ENCODE data around the gene RFTN2. TPM values are rescaled to one million over a fixed set of nuclear protein-coding genes. Genes with fewer than 3 reads are reported as not detected.

Gene RFTN2
- total and polyA plus RNA-seq, 2 experiments from 2014 or later = 0.42 to 2.1 TPM

DNA sequence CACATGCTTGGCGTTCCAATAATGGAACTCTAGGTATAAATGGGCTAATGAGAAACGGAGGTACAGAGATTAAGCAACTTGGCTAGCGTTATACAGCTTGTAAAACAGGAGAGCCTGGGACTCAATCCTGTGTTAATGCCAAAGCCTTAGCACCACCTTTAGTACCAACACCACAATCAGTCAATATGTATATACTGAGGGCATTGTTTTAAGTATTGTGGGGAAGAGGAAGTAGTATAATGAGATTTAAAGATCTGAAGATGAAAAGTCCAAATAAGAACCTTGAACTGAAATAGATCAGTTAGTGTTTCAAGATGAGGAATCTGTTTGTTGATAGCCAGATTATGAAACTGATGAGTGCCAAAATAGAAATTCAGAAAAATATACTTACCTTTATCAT lies 37.9 kb upstream of the RFTN2 start (continued):
- TF ChIP-seq, protein P1, sequence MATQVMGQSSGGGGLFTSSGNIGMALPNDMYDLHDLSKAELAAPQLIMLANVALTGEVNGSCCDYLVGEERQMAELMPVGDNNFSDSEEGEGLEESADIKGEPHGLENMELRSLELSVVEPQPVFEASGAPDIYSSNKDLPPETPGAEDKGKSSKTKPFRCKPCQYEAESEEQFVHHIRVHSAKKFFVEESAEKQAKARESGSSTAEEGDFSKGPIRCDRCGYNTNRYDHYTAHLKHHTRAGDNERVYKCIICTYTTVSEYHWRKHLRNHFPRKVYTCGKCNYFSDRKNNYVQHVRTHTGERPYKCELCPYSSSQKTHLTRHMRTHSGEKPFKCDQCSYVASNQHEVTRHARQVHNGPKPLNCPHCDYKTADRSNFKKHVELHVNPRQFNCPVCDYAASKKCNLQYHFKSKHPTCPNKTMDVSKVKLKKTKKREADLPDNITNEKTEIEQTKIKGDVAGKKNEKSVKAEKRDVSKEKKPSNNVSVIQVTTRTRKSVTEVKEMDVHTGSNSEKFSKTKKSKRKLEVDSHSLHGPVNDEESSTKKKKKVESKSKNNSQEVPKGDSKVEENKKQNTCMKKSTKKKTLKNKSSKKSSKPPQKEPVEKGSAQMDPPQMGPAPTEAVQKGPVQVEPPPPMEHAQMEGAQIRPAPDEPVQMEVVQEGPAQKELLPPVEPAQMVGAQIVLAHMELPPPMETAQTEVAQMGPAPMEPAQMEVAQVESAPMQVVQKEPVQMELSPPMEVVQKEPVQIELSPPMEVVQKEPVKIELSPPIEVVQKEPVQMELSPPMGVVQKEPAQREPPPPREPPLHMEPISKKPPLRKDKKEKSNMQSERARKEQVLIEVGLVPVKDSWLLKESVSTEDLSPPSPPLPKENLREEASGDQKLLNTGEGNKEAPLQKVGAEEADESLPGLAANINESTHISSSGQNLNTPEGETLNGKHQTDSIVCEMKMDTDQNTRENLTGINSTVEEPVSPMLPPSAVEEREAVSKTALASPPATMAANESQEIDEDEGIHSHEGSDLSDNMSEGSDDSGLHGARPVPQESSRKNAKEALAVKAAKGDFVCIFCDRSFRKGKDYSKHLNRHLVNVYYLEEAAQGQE (IDR thresholded peaks at IDR 0.05; ENCODE audit: unreplicated experiment) = no peak
- TF ChIP-seq ZNF331 (CRISPR knock-in tag; IDR thresholded peaks at IDR 0.05; ENCODE audit: low read depth) (no peak), STAT1 (IDR thresholded peaks at IDR 0.05; ENCODE audit: unreplicated experiment) (no peak)

DNA sequence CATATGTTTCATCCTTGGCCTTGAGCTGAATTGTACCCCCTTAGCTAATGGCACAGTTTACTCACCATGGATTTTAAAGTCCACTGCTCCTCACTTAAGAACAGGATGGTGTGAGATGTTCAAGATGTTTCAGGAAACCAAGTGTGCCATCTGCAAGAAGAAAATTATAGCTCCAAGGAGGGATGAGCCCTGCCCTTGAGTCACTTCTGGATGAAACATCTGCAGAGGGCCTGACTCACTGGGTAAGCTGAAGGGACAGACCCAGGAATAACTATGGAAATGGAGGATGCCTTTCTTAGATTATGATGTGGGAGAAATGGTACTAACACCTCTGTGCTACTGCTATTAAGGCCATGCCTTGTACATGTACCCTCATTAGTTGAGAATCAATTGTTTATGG lies 36.2 kb upstream of the RFTN2 start:
- Histone ChIP-seq H3K4me1 (ENCODE audit: insufficient read depth) (peaks cover 11% of the 10 kb centered on the region), H3K79me2 (replicated peaks; ENCODE audit: insufficient read depth) (peaks cover 75% of the 10 kb centered on the region), H3F3A (replicated peaks; ENCODE audit: low read depth) (no peaks in the 10 kb centered on the region), H3K36me3 (ENCODE audit: insufficient read depth) (peaks cover 10% of the 10 kb centered on the region; the same call in 1 of the 2 replicates), H3K27ac (ENCODE audit: low read depth) (no peak overlapping the region), H3K9me2 (ENCODE audit: insufficient read depth) (no peaks in the 10 kb centered on the region), H3K27me3 (ENCODE audit: insufficient read depth) (no peaks in the 10 kb centered on the region), H2AFZ (no peak overlapping the region), H3K4me3 (no peak overlapping the region), H3K4me2 (no peak overlapping the region), H4K20me1 (replicated peaks; ENCODE audit: insufficient read depth) (peaks cover 27% of the 10 kb centered on the region)
- Mint-ChIP-seq H3K4me3 (no peak overlapping the region), H3K27ac (no peak overlapping the region), H3K9me3 (no peaks in the 10 kb centered on the region), H3K36me3 (ENCODE audit: low read depth) (peaks cover 45% of the 10 kb centered on the region), H3K27me3 (ENCODE audit: insufficient read depth, low read depth, poor library complexity) (no peaks in the 10 kb centered on the region), H3K4me1 (peaks cover 24% of the 10 kb centered on the region)
- ATAC-seq (no peak), DNase-seq (ENCODE audit: low spot score) (no peak)
- no peak for TF ChIP-seq STAT1 (IDR thresholded peaks at IDR 0.05; ENCODE audit: unreplicated experiment)
- no peak for TF ChIP-seq POLR2AphosphoS5 (IDR thresholded peaks at IDR 0.05; ENCODE audit: low read depth)
- no peak for TF ChIP-seq JUNB (IDR thresholded peaks at IDR 0.05; ENCODE audit: unreplicated experiment)
- TF ChIP-seq, protein P2, sequence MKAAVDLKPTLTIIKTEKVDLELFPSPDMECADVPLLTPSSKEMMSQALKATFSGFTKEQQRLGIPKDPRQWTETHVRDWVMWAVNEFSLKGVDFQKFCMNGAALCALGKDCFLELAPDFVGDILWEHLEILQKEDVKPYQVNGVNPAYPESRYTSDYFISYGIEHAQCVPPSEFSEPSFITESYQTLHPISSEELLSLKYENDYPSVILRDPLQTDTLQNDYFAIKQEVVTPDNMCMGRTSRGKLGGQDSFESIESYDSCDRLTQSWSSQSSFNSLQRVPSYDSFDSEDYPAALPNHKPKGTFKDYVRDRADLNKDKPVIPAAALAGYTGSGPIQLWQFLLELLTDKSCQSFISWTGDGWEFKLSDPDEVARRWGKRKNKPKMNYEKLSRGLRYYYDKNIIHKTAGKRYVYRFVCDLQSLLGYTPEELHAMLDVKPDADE (IDR thresholded peaks at IDR 0.05) = no peak
- TF ChIP-seq, protein P3, sequence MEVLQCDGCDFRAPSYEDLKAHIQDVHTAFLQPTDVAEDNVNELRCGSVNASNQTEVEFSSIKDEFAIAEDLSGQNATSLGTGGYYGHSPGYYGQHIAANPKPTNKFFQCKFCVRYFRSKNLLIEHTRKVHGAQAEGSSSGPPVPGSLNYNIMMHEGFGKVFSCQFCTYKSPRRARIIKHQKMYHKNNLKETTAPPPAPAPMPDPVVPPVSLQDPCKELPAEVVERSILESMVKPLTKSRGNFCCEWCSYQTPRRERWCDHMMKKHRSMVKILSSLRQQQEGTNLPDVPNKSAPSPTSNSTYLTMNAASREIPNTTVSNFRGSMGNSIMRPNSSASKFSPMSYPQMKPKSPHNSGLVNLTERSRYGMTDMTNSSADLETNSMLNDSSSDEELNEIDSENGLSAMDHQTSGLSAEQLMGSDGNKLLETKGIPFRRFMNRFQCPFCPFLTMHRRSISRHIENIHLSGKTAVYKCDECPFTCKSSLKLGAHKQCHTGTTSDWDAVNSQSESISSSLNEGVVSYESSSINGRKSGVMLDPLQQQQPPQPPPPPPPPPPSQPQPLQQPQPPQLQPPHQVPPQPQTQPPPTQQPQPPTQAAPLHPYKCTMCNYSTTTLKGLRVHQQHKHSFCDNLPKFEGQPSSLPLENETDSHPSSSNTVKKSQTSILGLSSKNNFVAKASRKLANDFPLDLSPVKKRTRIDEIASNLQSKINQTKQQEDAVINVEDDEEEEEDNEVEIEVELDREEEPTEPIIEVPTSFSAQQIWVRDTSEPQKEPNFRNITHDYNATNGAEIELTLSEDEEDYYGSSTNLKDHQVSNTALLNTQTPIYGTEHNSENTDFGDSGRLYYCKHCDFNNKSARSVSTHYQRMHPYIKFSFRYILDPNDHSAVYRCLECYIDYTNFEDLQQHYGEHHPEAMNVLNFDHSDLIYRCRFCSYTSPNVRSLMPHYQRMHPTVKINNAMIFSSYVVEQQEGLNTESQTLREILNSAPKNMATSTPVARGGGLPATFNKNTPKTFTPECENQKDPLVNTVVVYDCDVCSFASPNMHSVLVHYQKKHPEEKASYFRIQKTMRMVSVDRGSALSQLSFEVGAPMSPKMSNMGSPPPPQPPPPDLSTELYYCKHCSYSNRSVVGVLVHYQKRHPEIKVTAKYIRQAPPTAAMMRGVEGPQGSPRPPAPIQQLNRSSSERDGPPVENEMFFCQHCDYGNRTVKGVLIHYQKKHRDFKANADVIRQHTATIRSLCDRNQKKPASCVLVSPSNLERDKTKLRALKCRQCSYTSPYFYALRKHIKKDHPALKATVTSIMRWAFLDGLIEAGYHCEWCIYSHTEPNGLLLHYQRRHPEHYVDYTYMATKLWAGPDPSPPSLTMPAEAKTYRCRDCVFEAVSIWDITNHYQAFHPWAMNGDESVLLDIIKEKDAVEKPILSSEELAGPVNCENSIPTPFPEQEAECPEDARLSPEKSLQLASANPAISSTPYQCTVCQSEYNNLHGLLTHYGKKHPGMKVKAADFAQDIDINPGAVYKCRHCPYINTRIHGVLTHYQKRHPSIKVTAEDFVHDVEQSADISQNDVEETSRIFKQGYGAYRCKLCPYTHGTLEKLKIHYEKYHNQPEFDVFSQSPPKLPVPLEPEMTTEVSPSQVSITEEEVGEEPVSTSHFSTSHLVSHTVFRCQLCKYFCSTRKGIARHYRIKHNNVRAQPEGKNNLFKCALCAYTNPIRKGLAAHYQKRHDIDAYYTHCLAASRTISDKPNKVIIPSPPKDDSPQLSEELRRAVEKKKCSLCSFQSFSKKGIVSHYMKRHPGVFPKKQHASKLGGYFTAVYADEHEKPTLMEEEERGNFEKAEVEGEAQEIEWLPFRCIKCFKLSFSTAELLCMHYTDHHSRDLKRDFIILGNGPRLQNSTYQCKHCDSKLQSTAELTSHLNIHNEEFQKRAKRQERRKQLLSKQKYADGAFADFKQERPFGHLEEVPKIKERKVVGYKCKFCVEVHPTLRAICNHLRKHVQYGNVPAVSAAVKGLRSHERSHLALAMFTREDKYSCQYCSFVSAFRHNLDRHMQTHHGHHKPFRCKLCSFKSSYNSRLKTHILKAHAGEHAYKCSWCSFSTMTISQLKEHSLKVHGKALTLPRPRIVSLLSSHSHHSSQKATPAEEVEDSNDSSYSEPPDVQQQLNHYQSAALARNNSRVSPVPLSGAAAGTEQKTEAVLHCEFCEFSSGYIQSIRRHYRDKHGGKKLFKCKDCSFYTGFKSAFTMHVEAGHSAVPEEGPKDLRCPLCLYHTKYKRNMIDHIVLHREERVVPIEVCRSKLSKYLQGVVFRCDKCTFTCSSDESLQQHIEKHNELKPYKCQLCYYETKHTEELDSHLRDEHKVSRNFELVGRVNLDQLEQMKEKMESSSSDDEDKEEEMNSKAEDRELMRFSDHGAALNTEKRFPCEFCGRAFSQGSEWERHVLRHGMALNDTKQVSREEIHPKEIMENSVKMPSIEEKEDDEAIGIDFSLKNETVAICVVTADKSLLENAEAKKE (CRISPR knock-in tag; IDR thresholded peaks at IDR 0.05) = no peak
- TF ChIP-seq, protein P1 (IDR thresholded peaks at IDR 0.05; ENCODE audit: unreplicated experiment) = no peak
- no peak for TF ChIP-seq EZH2 (IDR thresholded peaks at IDR 0.05; ENCODE audit: low read depth, unreplicated experiment)

All from GM23338 (cell line).